ACHN (cell line): ENCODE results near the gene CELSR1.

Experiments
- DNase-seq: peaks from one replicate; pipeline ENCODE4 v3.0.0-alpha.2; 2015
- in situ Hi-C: cut with HindIII; loops from 2 replicates; pipeline ENCODE4 v1.10.0; 2017; ENCODE audit warnings: low sequenced_read_pairs, low pct_ligation_motif_present, low pct_unique_long_range_greater_than_20kb

The CELSR1 gene

DNA sequence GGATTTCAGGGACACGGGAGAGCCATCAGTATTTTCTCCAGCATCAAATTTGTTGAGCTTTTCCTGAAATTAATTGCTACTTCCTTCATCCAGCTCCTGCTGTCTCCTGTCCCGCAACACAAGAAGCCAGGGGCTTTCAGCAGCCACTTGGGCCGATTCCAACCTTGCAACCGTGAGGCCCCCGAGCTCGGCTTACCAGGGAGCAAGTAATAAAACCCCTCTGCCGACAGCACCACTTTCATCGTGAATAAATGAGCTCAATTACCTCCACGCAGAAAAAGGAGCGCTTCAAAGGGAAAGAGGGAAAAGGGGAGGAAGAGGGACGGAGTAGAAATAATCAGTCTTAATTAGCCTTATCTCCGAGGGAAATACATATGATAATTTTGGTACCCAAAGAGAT lies 76.6 kb downstream of the CELSR1 start:
- no peak for DNase-seq
- in situ Hi-C loops: no loop called here

GRCh38 chr22:46459347-46460065 lies 77.9 kb downstream of the CELSR1 start:
- DNase-seq: no peak
- in situ Hi-C loops: no loop called here

- in situ Hi-C loops: no loop called here
- DNase-seq: no peak
These were observed 78.9 kb downstream of the CELSR1 start for GRCh38 chr22:46458525-46458924.

DNA sequence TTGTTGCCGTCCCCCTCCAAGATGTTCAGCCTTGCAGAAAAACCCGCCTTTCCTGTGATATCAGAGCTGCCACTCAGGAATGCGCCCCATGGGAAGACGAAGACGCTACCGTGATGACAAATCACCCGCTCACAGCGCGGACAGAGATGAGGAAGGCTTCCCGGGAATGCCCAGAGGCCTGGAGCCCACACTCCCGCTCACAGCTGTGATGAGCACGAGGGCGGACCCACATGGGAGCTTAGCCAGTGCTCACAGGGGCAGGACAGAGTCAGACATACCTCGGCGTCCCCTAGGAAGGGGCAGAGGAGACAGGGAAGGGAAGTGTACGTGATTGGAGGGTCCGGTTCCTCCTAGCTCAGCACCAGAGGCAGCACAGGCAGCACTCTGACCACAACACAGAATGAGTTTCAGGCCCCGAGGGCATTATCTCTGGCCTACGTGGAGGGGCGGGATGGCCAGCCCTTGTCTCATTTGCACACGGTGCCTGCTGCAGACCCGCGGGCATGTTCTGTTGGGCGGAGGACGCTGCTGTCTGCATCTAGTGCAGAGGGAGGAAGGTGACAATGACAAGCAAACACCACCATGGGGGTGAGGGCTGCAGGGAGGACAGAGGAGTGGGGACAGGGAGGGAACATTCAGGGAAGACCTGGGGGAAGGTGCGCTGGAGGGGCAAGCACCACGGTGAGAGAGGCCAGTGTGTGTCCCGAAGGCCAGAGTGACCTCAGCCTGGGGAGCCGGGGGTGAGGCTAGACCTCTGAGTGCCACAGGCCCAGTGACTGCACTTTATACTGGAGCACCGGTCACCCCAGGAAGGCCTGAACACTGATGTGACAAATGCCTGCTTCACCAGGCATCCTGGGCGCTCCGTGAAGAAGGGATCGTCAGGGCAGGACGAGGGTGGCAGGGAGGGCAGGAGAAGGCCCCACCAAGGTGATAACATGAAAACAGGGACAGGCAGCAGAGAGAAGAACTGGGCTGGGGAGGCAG lies 79.6 kb downstream of the CELSR1 start:
- peak; percentile 85 for DNase-seq
- in situ Hi-C loops: no loop called here

DNA sequence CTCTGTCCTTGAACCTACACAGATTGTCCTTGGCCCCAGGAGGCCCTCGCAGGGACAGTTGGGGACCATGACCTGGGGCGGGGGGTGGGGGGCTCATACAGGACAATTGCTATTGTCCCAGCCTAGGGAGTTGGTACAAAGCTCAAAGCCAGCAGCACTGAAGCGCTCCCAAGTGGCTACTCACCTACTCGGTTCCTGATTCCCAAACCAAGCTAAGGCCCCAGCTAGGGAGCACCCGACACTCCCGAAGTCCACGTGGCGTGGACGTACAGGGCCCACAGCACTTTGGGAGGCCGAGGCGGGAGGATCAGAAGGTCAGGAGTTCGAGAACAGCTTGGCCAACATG lies 80.6 kb downstream of the CELSR1 start:
- in situ Hi-C loops: no loop called here
- no peak for DNase-seq

GRCh38 chr22:46455446-46455845 lies 82.0 kb downstream of the CELSR1 start:
- in situ Hi-C loops: no loop called here
- no peak for DNase-seq

DNA sequence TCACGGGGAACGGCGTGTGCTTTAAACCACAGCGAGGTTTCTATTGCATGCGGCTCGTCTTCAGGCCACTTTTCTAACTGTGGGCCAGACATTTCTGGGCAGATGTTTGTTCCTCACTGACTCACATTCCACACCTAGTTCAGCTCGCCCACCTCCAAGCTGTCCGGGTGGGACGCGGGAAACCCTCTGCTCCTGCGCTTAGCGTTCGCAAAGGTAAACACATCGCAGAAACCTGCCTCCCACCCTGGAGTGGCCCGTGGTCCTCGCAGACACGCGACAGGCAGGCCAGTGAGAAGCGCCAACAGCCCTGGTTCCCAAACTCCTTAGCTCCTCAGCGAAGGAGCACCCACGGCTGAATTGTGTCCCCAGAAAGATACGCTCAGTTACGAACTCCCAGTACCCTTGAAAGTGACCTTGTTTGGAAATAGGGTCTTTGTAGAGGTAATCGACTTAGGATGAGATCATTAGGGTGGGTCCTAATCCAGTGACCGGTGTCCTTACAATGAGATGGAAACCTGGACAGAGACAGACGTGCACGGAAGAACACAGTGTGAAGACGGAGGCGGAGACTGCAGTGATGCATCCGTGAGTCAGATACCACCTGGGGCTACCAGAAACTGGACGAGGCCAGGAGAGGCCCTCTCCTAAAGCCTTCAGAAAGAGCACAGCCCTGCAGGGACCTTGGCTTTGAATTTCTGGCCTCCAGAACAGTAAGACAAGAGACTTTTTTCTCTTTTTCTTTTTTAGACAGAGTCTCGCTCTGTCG lies 82.7 kb downstream of the CELSR1 start:
- in situ Hi-C loops: no loop called here
- DNase-seq: peak; percentile 35

DNA sequence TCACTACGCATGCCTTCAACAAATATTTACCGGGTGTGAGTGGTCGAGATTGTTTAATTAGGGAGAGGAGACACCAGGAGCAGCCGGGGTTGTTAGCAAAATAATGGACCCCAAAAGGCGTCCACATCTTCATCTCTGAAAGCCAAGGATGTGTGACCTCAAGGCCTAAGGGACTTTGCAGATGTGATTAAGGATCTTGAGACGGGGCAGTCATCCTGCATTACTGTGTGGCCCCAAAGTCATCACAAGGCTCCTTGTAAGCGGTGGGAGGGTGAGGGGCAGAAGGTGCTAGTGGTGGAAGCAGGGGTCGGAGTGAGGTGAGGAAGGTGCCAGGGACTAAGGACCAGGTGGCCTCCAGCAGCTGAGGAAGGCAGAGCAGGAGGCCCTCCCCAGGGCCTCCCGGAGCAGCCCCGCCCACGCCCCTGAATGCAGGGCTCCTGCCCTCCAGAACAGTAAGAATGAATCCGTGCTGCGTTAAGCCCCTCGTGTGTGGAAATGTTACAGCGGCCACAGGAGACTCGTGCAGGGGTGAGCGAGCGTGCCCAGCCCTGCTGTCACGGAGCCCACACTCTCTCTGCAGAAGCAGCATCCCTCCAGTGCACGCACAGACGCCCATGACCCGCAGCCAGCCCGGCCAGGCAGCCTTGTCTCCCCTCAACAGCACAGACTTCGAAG lies 83.5 kb downstream of the CELSR1 start:
- in situ Hi-C loops: no loop called here
- no peak for DNase-seq

DNA sequence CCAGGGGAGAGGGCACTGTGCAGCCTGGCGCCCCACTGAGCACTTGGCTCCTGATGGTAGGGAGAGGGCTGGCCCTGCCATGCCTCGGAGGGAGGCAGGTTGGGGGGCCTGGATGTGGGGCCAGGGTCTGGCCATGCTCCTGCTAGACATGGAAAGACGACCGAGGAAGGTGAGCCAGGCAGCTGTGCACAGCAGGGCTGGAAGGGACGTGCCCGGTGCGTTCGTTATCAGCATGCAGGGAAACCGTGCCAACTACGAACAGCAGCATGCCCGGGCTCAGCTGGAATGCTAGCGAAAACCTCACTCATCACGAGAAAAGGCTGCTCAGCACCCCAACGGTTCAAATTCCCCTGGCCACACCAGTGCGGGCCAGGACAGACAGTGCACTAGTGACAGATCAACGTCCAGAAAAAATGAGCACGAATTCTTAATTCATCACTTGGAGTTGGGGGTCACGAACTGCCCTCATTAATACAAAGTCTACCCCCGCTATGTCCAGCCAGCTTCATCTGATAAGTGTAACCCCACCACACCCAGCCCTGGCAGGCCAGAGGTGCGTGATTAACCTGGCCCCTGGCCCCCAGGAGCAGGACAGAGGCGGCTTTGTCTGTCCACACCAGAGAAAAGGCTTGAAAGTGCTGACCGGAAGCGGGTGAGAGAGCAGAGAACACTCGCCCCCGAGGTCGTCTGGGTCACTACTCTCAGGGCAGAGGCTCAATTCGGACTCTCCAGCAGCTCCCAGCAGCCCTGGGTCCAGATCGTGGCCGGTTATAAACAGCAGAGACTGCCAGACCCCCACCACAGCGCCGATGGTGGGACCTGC lies 84.2 kb downstream of the CELSR1 start:
- in situ Hi-C loops: no loop called here
- DNase-seq: no peak

- no peak for DNase-seq
- in situ Hi-C loops: no loop called here
These were observed 85.0 kb downstream of the CELSR1 start for GRCh38 chr22:46452195-46453005.

GRCh38 chr22:46451741-46452140 lies 85.7 kb downstream of the CELSR1 start:
- in situ Hi-C loops: no loop called here
- DNase-seq: no peak

GRCh38 chr22:46450931-46451561 lies 86.4 kb downstream of the CELSR1 start:
- DNase-seq: no peak
- in situ Hi-C loops: no loop called here

DNA sequence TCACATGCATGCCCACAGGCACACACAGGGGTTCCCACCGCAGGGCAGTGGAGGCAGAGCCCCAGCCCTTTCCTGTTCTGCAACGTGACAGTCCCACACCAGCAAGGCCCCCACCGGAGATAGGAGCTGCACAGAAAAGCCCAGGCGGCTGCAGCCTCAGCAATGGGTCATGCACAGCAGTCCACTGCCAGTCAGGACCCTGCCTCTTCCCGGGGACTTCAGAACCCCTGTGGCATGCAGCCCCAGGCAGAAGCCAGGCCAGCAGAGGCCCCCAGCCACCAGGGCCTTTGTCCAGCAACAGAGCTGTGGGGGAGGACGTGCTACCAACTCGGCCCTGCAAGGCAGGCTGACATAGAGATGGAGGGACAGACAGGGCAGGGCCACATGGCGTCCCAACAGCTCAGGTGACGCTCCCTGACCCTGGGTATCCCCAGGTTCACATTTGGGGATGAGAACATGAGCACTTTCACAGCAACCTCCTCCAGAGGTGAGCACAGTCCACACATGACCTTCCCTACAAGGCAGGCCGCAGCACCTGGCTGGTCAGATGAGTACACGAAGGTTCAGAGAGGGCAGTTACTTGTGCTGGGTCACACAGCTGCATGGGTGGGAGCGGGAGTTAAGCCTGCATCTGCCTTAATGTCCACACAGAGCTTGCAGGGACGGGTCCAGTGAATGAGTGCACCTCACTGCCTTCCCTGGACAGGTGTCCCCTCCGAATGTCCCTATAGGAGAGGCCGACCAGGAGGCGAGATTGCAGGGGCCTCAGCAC lies 87.3 kb downstream of the CELSR1 start:
- in situ Hi-C loops: loop anchor here (25.0 kb wide), 1 partner anchor 138 kb away; no protein-coding TSS in a partner anchor
- no peak for DNase-seq

DNA sequence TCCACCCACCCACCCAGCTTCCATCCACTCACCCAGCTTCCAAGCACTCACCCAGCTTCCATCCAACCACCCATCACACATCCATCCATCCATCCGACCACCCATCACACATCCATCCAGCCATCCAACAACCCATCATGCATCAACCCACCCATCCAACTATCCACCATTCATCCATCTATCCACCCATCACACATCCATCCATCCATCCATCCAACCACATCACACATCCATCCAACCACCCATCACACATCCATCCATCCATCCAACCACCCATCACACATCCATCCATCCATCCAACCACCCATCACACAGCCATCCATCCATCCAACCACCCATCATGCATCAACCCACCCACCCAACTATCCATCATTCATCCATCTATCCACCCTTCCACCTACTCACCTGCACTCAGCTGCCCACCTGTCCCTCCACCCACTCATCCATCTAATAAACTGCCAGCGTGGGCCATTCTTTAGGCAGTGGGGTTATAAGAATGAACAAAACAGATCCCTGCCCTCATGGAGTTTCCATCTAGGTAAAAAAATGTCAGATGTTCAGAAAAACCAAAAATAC lies 88.2 kb downstream of the CELSR1 start:
- no peak for DNase-seq
- in situ Hi-C loops: loop anchor here (25.0 kb wide), 1 partner anchor 137 kb away; no protein-coding TSS in a partner anchor

DNA sequence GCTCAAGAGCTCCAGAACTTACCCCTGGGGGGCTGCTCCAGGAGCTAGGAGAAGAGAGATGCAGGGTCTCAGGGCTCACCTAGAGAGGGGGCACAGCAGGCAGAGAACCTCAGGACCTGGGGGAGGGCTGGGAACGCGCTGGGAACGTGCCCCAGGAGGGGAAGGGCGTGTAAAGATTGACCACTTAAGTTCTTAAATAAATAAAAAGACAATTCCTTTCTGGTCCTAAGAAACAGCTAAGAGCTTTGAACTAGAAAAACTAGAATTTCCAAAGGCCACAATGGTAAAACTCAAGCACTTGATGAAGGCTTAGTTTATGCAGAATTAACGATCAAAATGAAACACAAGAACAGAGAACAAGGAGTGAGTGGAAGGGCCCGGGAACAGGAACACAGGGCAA lies 89.1 kb downstream of the CELSR1 start:
- in situ Hi-C loops: loop anchor here (25.0 kb wide), 1 partner anchor 136 kb away; no protein-coding TSS in a partner anchor
- DNase-seq: no peak
